ENCODE results near the gene CCNYL1.
A peak's percentile ranks its signal among the peaks of the same experiment; 100 is the strongest.

CCNYL1 gene

GRCh38 chr2:207710814-207711740, at the start of gene CCNYL1:
TSS of gene CCNYL1 (plus strand) at chr2:207711640. CDS start at chr2:207711897, 257 bp downstream.
- intact Hi-C loops (cut with DNase I; ENCODE audit: low total_unique reads): loop anchor here (2.0 to 10.0 kb wide), 2 partner anchors 58 to 86 kb away; partner anchors contain the start of genes FZD5 and METTL21A
- Histone ChIP-seq H3K27me3 (no peaks in the 10 kb centered on the region), H3K4me3 (peak within 1 kb of the TSS; percentile 79 to 99), H3K27ac (peak within 1 kb of the TSS; percentile 86 to 91), H3K4me1 (peaks cover 0 to 29% (median 11%) of the 10 kb centered on the region in 4 donors), H3K36me3 (no peaks in the 10 kb centered on the region), H3K9me3 (no peaks in the 10 kb centered on the region)
- DNase-seq: peak; percentile 98 to 99
- TF ChIP-seq CTCF (IDR thresholded peaks at IDR 0.05): peak; percentile 46 to 54

GRCh38 chr2:207662203-207662602, 49.2 kb upstream of the CCNYL1 start:
- H3K36me3 ChIP-seq: no peaks in the 10 kb centered on the region
- no peaks in the 10 kb centered on the region for H3K9me3 ChIP-seq
- no peak overlapping the region for H3K4me3 ChIP-seq
- TF ChIP-seq CTCF (IDR thresholded peaks at IDR 0.05): no peak
- no peaks in the 10 kb centered on the region for H3K27me3 ChIP-seq
- H3K27ac ChIP-seq: no peak overlapping the region
- intact Hi-C loops (cut with DNase I; ENCODE audit: low total_unique reads): no loop called here
- no peaks in the 10 kb centered on the region for H3K4me1 ChIP-seq
- DNase-seq: no peak

- intact Hi-C loops (cut with DNase I; ENCODE audit: low total_unique reads): no loop called here
Measured at GRCh38 chr2:207663870-207664545, 47.4 kb upstream of the CCNYL1 start.

GRCh38 chr2:207670887-207671286, 40.6 kb upstream of the CCNYL1 start:
- Histone ChIP-seq H3K9me3 (no peaks in the 10 kb centered on the region), H3K36me3 (no peaks in the 10 kb centered on the region), H3K27me3 (no peaks in the 10 kb centered on the region), H3K4me3 (no peak overlapping the region), H3K27ac (no peak overlapping the region), H3K4me1 (no peaks in the 10 kb centered on the region)
- intact Hi-C loops (cut with DNase I; ENCODE audit: low total_unique reads): no loop called here
- DNase-seq: no peak
- TF ChIP-seq CTCF (IDR thresholded peaks at IDR 0.05): no peak

More at GRCh38 chr2:207663870-207664545, 47.4 kb upstream of the CCNYL1 start:
- TF ChIP-seq CTCF (IDR thresholded peaks at IDR 0.05): no peak
- Histone ChIP-seq H3K27me3 (no peaks in the 10 kb centered on the region), H3K36me3 (no peaks in the 10 kb centered on the region), H3K9me3 (no peaks in the 10 kb centered on the region), H3K4me3 (no peak overlapping the region), H3K4me1 (no peaks in the 10 kb centered on the region), H3K27ac (no peak overlapping the region)
- no peak for DNase-seq

- no peaks in the 10 kb centered on the region for H3K9me3 ChIP-seq
- no peak for DNase-seq
- no peak for TF ChIP-seq CTCF (IDR thresholded peaks at IDR 0.05)
- H3K27ac ChIP-seq: no peak overlapping the region
- H3K4me3 ChIP-seq: no peak overlapping the region
- intact Hi-C loops (cut with DNase I; ENCODE audit: low total_unique reads): no loop called here
- peaks cover 0 to 15% (median 0%) of the 10 kb centered on the region in 4 donors for H3K4me1 ChIP-seq
- H3K27me3 ChIP-seq: no peaks in the 10 kb centered on the region
- H3K36me3 ChIP-seq: no peaks in the 10 kb centered on the region
Measured at GRCh38 chr2:207673431-207673830, 38.0 kb upstream of the CCNYL1 start.

All from tibial artery (tissue), 4 donors.